Measurements from ENCODE around the gene SPRR3.
"Not testable (repeated sequence)": the region's sequence is repeated elsewhere in the genome, so short reads cannot be mapped to it uniquely, and the experiment has no call there.

Gene SPRR3

GRCh38 chr1:152983234-152983633, 18.3 kb upstream of the SPRR3 start:
- no peak for DNase-seq (ENCODE audit: low read depth in 3 of 3)

- no peak for DNase-seq (ENCODE audit: low read depth in 3 of 3)
Observed at GRCh38 chr1:152983743-152984142, 17.8 kb upstream of the SPRR3 start, which contains the start of gene SPRR1A. Gene SPRR1A, plus strand, starts transcription at chr1:152984081. Its CDS starts 1,150 bp downstream, at chr1:152985231.

GRCh38 chr1:152986578-152986977, 15.0 kb upstream of the SPRR3 start:
- no peak for DNase-seq (ENCODE audit: low read depth in 3 of 3)

- no peak for DNase-seq (ENCODE audit: low read depth in 3 of 3)
Observed at GRCh38 chr1:152993186-152993585, 8.4 kb upstream of the SPRR3 start.

GRCh38 chr1:152995842-152996241, 5.7 kb upstream of the SPRR3 start:
- no peak for DNase-seq (ENCODE audit: low read depth in 3 of 3)

GRCh38 chr1:152996633-152997400, 4.7 kb upstream of the SPRR3 start:
- DNase-seq (ENCODE audit: low read depth in 3 of 3): no peak

GRCh38 chr1:152997901-152998300, 3.6 kb upstream of the SPRR3 start:
- DNase-seq (ENCODE audit: low read depth in 3 of 3): no peak

GRCh38 chr1:152998476-152998875, 3.1 kb upstream of the SPRR3 start:
- no peak for DNase-seq (ENCODE audit: low read depth in 3 of 3)

GRCh38 chr1:152999818-153000217, 1.7 kb upstream of the SPRR3 start:
- no peak for DNase-seq (ENCODE audit: low read depth in 3 of 3)

- DNase-seq (ENCODE audit: low read depth in 3 of 3): no peak
Observed at GRCh38 chr1:153000294-153000693, 1.3 kb upstream of the SPRR3 start.

- not testable (repeated sequence) for DNase-seq (ENCODE audit: low read depth in 3 of 3)
Observed at GRCh38 chr1:153011235-153011758, 9.7 kb downstream of the SPRR3 start.

GRCh38 chr1:153021829-153022228, 20.3 kb downstream of the SPRR3 start:
- DNase-seq (ENCODE audit: low read depth in 3 of 3): not testable (repeated sequence)

GRCh38 chr1:153022340-153022739, 20.8 kb downstream of the SPRR3 start:
- DNase-seq (ENCODE audit: low read depth in 3 of 3): not testable (repeated sequence)

- no peak for DNase-seq (ENCODE audit: low read depth in 3 of 3)
Observed at GRCh38 chr1:153023109-153023508, 21.6 kb downstream of the SPRR3 start.

GRCh38 chr1:153024413-153024812, 22.9 kb downstream of the SPRR3 start:
- DNase-seq (ENCODE audit: low read depth in 3 of 3): no peak

- DNase-seq (ENCODE audit: low read depth in 3 of 3): no peak
Observed at GRCh38 chr1:153025797-153026196, 24.2 kb downstream of the SPRR3 start.

GRCh38 chr1:153028766-153029165, 27.2 kb downstream of the SPRR3 start:
- DNase-seq (ENCODE audit: low read depth in 3 of 3): no peak

GRCh38 chr1:153030895-153031294, 29.3 kb downstream of the SPRR3 start, which contains the start of gene SPRR1B:
Gene SPRR1B, plus strand, starts transcription at chr1:153031203. Its CDS starts 1,143 bp downstream, at chr1:153032346.
- no peak for DNase-seq (ENCODE audit: low read depth in 3 of 3)

- DNase-seq (ENCODE audit: low read depth in 3 of 3): no peak
Observed at GRCh38 chr1:153032073-153032472, 30.5 kb downstream of the SPRR3 start.

GRCh38 chr1:153032677-153033308, 31.2 kb downstream of the SPRR3 start:
- no peak for DNase-seq (ENCODE audit: low read depth in 3 of 3)

- no peak for DNase-seq (ENCODE audit: low read depth in 3 of 3)
Observed at GRCh38 chr1:153035211-153035610, 33.7 kb downstream of the SPRR3 start.

- DNase-seq (ENCODE audit: low read depth in 3 of 3): no peak
Observed at GRCh38 chr1:153040950-153041631, 39.5 kb downstream of the SPRR3 start, which contains the start of gene SPRR2D. Gene SPRR2D, minus strand, starts transcription at chr1:153041120. Its CDS starts 774 bp downstream, at chr1:153040346.

All from stimulated activated CD4-positive, alpha-beta T cell treated with anti-CD3 and anti-CD28 coated beads, TNF-alpha, amount 100 ng/mL, for 4 hours (primary cell).